HepG2 (cell line): ENCODE results near the gene GRIN2D. TPM values are rescaled to one million over a fixed set of nuclear protein-coding genes. Genes with fewer than 3 reads are reported as not detected.

Experiments
- ARNT ChIP-seq: fragments of 450-650 bp; IDR thresholded peaks from 2 replicates; pipeline ENCODE4 v1.6.1; 2017
- ATF7-NPFF ChIP-seq: sonication (generic); formaldehyde crosslinking; IDR thresholded peaks from 2 replicates; pipeline ENCODE4 v1.8.1; 2023; ENCODE audit warnings: mild to moderate bottlenecking, low read depth, missing genetic modification reagents, moderate library complexity
- GLI4 ChIP-seq: sonication (generic); formaldehyde crosslinking; IDR thresholded peaks from 2 replicates; pipeline ENCODE4 v1.5.1; 2020; ENCODE audit warnings: missing genetic modification reagents, mild to moderate bottlenecking, moderate library complexity, borderline replicate concordance
- TBL1XR1 ChIP-seq: fragments of 150-350 bp; IDR thresholded peaks from 2 replicates; pipeline ENCODE4 v1.6.1; 2014; ENCODE audit warnings: borderline replicate concordance, low read length; ENCODE audit not compliant: partially characterized antibody
- TP53 ChIP-seq: sonication (generic); formaldehyde crosslinking; conservative IDR thresholded peaks from 2 replicates; pipeline ENCODE4 v1.4.0; 2020; ENCODE audit warnings: missing genetic modification reagents
- ZBTB7A ChIP-seq: sonication (generic); formaldehyde crosslinking; IDR thresholded peaks from 2 replicates; pipeline ENCODE4 v1.8.0; 2022; ENCODE audit warnings: mild to moderate bottlenecking, missing genetic modification reagents
- ZNF207 ChIP-seq: fragments of 450-650 bp; IDR thresholded peaks from 2 replicates; pipeline ENCODE4 v1.6.1; 2016; ENCODE audit warnings: antibody characterized with exemption, borderline replicate concordance
- ZNF792 ChIP-seq: IDR thresholded peaks from 2 replicates; pipeline ENCODE4 v1.6.1; 2016
- polyA plus RNA-seq, 8 experiments: library from polyadenylated mRNA; depleted of rRNA in 3 of 8; stranded (reverse) in 7 of 8; unstranded in 1 of 8; fragments of >200 nt; fragmentation: Illumina TruSeq in 4 of 8; extraction: Trizol in 4 of 8; gene quantifications; 2 replicates each; pipeline versions ENCODE4 v1.2.1 to v1.2.3, GENCODE V29; 2011 to 2016; ENCODE audit warnings: low read depth in 4 of 8, missing spikeins in 1 of 8, mixed read lengths in 1 of 8; ENCODE audit not compliant: insufficient read depth in 1 of 8
- total RNA-seq, 5 experiments: library from RNA; depleted of rRNA; stranded (reverse); fragments of >200 nt; fragmentation: Illumina TruSeq; extraction: Trizol; gene quantifications; 2 replicates each; pipeline ENCODE4 v1.2.3, GENCODE V29; 2016; ENCODE audit warnings: low read depth in 1 of 5
- TF ChIP-seq, protein P1 (sequence below): sonication (generic); formaldehyde crosslinking; IDR thresholded peaks from 2 replicates; pipeline ENCODE4 v1.4.0; 2020; ENCODE audit warnings: missing genetic modification reagents
- TF ChIP-seq, protein P2 (sequence below): sonication (generic); formaldehyde crosslinking; IDR thresholded peaks from 2 replicates; pipeline ENCODE4 v1.4.0; 2020; ENCODE audit warnings: missing genetic modification reagents
- TF ChIP-seq, protein P3 (sequence below): sonication (generic); formaldehyde crosslinking; IDR thresholded peaks from 2 replicates; pipeline ENCODE4 v1.4.0; 2020; ENCODE audit warnings: mild to moderate bottlenecking, missing genetic modification reagents
- TF ChIP-seq, protein P4 (sequence below): sonication (generic); formaldehyde crosslinking; IDR thresholded peaks from 2 replicates; pipeline ENCODE4 v1.4.0; 2020; ENCODE audit warnings: mild to moderate bottlenecking, missing genetic modification reagents
- TF ChIP-seq, protein P5 (sequence below): sonication (generic); formaldehyde crosslinking; IDR thresholded peaks from 2 replicates; pipeline ENCODE4 v1.4.0; 2020; ENCODE audit warnings: missing genetic modification reagents, borderline replicate concordance

The GRIN2D gene
- total and polyA plus RNA-seq, 2 of the 13 experiments (the other 11 are each of a cell fraction or from before 2014, with no cell fraction given) = 0.02 to 0.13 TPM

DNA sequence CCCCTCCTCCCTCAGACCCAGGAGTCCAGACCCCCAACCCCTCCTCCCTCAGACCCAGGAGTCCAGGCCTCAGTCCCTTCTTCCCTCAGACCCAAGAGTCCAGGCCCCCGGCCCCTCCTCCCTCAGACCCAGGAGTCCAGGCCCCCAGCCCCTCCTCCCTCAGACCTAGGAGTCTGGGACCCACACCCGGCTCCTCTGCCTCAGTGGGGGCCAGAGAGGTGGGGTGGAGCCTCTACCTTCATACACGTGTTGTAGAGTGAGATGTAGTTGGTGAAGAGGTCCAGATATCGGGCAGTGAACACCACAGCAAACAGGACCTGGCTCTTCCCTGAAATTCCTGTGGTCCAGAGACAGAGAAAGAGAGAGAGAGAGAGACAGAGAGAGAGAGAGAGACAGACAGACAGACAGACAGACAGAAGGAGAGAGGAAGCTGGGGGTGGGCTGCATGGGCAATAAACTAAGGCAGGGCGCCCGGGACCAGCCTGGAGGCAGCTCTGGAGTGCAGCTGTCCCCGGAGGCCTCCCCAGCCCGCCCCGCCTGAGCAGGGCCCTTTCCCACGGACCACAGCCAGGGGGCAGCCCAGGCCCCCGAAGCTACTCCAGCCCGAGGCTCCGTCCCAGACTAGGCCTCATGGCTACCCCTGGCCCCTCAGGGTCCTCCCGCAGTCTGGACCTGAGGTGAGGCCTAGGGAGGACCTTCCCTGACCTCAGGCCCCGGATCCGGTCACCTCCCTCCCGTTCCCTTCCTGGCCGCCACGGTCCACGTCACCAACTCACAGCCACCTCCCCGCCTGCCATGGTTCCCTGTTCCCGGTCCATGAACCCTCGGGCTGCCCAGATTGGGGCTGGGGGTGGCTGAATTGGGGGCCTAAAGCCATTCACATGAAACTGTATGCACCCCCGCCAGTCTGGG lies 3.0 kb upstream of the GRIN2D start (continued):
- TF ChIP-seq, protein P1, sequence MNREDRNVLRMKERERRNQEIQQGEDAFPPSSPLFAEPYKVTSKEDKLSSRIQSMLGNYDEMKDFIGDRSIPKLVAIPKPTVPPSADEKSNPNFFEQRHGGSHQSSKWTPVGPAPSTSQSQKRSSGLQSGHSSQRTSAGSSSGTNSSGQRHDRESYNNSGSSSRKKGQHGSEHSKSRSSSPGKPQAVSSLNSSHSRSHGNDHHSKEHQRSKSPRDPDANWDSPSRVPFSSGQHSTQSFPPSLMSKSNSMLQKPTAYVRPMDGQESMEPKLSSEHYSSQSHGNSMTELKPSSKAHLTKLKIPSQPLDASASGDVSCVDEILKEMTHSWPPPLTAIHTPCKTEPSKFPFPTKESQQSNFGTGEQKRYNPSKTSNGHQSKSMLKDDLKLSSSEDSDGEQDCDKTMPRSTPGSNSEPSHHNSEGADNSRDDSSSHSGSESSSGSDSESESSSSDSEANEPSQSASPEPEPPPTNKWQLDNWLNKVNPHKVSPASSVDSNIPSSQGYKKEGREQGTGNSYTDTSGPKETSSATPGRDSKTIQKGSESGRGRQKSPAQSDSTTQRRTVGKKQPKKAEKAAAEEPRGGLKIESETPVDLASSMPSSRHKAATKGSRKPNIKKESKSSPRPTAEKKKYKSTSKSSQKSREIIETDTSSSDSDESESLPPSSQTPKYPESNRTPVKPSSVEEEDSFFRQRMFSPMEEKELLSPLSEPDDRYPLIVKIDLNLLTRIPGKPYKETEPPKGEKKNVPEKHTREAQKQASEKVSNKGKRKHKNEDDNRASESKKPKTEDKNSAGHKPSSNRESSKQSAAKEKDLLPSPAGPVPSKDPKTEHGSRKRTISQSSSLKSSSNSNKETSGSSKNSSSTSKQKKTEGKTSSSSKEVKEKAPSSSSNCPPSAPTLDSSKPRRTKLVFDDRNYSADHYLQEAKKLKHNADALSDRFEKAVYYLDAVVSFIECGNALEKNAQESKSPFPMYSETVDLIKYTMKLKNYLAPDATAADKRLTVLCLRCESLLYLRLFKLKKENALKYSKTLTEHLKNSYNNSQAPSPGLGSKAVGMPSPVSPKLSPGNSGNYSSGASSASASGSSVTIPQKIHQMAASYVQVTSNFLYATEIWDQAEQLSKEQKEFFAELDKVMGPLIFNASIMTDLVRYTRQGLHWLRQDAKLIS = peak; percentile 39; the same call in 1 of the 2 replicates
- TF ChIP-seq, protein P2, sequence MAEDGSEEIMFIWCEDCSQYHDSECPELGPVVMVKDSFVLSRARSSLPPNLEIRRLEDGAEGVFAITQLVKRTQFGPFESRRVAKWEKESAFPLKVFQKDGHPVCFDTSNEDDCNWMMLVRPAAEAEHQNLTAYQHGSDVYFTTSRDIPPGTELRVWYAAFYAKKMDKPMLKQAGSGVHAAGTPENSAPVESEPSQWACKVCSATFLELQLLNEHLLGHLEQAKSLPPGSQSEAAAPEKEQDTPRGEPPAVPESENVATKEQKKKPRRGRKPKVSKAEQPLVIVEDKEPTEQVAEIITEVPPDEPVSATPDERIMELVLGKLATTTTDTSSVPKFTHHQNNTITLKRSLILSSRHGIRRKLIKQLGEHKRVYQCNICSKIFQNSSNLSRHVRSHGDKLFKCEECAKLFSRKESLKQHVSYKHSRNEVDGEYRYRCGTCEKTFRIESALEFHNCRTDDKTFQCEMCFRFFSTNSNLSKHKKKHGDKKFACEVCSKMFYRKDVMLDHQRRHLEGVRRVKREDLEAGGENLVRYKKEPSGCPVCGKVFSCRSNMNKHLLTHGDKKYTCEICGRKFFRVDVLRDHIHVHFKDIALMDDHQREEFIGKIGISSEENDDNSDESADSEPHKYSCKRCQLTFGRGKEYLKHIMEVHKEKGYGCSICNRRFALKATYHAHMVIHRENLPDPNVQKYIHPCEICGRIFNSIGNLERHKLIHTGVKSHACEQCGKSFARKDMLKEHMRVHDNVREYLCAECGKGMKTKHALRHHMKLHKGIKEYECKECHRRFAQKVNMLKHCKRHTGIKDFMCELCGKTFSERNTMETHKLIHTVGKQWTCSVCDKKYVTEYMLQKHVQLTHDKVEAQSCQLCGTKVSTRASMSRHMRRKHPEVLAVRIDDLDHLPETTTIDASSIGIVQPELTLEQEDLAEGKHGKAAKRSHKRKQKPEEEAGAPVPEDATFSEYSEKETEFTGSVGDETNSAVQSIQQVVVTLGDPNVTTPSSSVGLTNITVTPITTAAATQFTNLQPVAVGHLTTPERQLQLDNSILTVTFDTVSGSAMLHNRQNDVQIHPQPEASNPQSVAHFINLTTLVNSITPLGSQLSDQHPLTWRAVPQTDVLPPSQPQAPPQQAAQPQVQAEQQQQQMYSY = no peak
- TF ChIP-seq TP53 (CRISPR knock-in tag) = 0 out of 2 replicates have a peak, but pooled peaks have one; percentile 22
- TF ChIP-seq ARNT = no peak
- no peak for TF ChIP-seq GLI4 (CRISPR knock-in tag)
- no peak; the same call in 1 of the 2 replicates for TF ChIP-seq ZBTB7A (CRISPR knock-in tag)
- TF ChIP-seq, protein P3, sequence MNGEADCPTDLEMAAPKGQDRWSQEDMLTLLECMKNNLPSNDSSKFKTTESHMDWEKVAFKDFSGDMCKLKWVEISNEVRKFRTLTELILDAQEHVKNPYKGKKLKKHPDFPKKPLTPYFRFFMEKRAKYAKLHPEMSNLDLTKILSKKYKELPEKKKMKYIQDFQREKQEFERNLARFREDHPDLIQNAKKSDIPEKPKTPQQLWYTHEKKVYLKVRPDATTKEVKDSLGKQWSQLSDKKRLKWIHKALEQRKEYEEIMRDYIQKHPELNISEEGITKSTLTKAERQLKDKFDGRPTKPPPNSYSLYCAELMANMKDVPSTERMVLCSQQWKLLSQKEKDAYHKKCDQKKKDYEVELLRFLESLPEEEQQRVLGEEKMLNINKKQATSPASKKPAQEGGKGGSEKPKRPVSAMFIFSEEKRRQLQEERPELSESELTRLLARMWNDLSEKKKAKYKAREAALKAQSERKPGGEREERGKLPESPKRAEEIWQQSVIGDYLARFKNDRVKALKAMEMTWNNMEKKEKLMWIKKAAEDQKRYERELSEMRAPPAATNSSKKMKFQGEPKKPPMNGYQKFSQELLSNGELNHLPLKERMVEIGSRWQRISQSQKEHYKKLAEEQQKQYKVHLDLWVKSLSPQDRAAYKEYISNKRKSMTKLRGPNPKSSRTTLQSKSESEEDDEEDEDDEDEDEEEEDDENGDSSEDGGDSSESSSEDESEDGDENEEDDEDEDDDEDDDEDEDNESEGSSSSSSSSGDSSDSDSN (CRISPR knock-in tag) = peak; percentile 100
- TF ChIP-seq TBL1XR1 = no peak
- TF ChIP-seq ZNF792 = no peak
- TF ChIP-seq ZNF207 = no peak
- TF ChIP-seq, protein P4, sequence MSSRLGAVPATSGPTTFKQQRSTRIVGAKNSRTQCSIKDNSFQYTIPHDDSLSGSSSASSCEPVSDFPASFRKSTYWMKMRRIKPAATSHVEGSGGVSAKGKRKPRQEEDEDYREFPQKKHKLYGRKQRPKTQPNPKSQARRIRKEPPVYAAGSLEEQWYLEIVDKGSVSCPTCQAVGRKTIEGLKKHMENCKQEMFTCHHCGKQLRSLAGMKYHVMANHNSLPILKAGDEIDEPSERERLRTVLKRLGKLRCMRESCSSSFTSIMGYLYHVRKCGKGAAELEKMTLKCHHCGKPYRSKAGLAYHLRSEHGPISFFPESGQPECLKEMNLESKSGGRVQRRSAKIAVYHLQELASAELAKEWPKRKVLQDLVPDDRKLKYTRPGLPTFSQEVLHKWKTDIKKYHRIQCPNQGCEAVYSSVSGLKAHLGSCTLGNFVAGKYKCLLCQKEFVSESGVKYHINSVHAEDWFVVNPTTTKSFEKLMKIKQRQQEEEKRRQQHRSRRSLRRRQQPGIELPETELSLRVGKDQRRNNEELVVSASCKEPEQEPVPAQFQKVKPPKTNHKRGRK (CRISPR knock-in tag) = no peak
- peak; percentile 71 for TF ChIP-seq ATF7-NPFF (CRISPR knock-in tag)
- TF ChIP-seq, protein P5, sequence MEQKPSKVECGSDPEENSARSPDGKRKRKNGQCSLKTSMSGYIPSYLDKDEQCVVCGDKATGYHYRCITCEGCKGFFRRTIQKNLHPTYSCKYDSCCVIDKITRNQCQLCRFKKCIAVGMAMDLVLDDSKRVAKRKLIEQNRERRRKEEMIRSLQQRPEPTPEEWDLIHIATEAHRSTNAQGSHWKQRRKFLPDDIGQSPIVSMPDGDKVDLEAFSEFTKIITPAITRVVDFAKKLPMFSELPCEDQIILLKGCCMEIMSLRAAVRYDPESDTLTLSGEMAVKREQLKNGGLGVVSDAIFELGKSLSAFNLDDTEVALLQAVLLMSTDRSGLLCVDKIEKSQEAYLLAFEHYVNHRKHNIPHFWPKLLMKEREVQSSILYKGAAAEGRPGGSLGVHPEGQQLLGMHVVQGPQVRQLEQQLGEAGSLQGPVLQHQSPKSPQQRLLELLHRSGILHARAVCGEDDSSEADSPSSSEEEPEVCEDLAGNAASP = peak; percentile 76
